ENCODE measurements around the gene THAP11. TPM values are rescaled to one million over a fixed set of nuclear protein-coding genes. Genes with fewer than 3 reads are reported as not detected.
"Not testable (repeated sequence)": the region's sequence is repeated elsewhere in the genome, so short reads cannot be mapped to it uniquely, and the experiment has no call there.

THAP11 gene
- total and polyA plus RNA-seq, 10 donors = 19.9 to 80.7 (median 31.9) TPM

DNA sequence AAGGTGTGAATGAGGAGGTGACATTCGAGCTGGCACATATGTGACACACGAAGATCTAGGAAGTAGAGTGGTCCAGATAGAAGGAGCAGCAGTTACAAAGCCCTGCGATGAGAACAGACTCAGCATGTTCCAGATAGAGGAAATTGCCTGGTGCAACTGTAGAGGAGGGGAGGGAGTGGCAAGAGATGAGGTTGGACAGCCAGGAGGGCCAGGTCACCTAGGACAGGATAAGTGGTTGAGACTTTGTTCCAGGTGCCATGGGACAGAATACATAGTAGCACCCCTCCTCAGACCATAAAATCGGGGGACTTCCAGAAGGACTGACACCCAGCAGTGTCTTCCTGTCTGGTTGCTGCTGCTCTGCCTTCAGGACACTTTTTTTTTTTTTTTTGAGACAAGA lies 16.4 kb downstream of the THAP11 start:
- no peak overlapping the region for H3K4me3 ChIP-seq
- H3K27ac ChIP-seq = peak overlapping the region in 2 of 8 donors; percentile 29 to 39
- intact Hi-C loops (cut with DNase I; ENCODE audit: low total_unique reads) = no loop called here
- H3K27me3 ChIP-seq (replicated peaks in 1 of 7) = no peaks in the 10 kb centered on the region
- WGBS, 5 donors = 61 to 82% (median 67%) methylated on average over 4 of the region's 4 CpGs
- DNase-seq = no peak
- TF ChIP-seq POLR2A (IDR thresholded peaks at IDR 0.05) = no peak
- TF ChIP-seq POLR2AphosphoS5 (IDR thresholded peaks at IDR 0.05) = no peak
- peaks cover 0 to 34% (median 11%) of the 10 kb centered on the region in 6 donors for H3K36me3 ChIP-seq
- peaks cover 0 to 45% (median 20%) of the 10 kb centered on the region in 6 donors for H3K4me1 ChIP-seq
- no peaks in the 10 kb centered on the region for H3K9me3 ChIP-seq

DNA sequence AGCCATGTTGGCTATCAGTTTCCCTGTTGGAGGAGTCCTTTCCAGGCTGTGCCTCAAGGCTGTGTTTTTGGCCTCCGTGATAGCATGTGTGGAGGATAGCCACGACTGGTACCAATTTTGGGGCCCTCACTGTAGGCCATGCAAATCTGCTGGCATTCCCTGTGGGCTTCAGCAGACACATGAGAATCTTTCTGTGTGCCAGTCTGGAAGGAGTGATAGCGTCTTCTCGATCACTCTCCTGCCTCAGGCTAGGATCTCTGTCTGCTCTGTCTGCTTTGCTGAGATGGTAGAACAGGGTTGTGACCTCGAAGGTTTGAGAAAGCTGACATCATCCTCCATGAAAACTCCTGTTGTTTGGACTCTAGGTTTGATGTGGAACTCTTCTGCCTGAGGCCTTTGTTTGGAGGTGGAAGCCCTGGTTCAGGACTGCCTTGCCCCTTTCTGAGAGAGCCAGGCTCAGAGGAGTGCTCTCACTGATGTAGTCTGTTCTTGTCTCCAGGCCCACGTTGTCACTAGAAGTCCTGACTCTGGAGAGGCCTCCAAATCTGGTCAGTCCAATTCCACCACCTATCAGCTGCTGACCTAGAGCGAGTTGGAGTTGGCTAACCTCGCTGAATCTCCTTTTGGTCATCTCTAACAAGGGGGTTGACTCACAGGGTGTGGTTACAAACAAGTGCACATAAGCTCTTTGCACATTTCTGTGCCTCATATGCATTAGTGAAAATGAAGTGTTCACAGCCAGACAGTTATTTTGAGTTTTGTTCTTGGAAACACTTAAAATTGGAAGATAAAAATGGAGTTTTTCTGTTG lies 18.7 kb downstream of the THAP11 start:
- no peak overlapping the region for H3K4me3 ChIP-seq
- peaks cover 0 to 37% (median 19%) of the 10 kb centered on the region in 6 donors for H3K36me3 ChIP-seq
- no peaks in the 10 kb centered on the region for H3K27me3 ChIP-seq (replicated peaks in 1 of 7)
- DNase-seq = no peak
- peaks cover 0 to 34% (median 15%) of the 10 kb centered on the region in 6 donors for H3K4me1 ChIP-seq
- no peaks in the 10 kb centered on the region for H3K9me3 ChIP-seq
- intact Hi-C loops (cut with DNase I; ENCODE audit: low total_unique reads) = no loop called here
- WGBS, 5 donors = 83 to 94% (median 89%) methylated on average over 7 to 8 of the region's 8 CpGs
- TF ChIP-seq POLR2A (IDR thresholded peaks at IDR 0.05) = no peak
- TF ChIP-seq POLR2AphosphoS5 (IDR thresholded peaks at IDR 0.05) = no peak
- TF ChIP-seq, protein P1, sequence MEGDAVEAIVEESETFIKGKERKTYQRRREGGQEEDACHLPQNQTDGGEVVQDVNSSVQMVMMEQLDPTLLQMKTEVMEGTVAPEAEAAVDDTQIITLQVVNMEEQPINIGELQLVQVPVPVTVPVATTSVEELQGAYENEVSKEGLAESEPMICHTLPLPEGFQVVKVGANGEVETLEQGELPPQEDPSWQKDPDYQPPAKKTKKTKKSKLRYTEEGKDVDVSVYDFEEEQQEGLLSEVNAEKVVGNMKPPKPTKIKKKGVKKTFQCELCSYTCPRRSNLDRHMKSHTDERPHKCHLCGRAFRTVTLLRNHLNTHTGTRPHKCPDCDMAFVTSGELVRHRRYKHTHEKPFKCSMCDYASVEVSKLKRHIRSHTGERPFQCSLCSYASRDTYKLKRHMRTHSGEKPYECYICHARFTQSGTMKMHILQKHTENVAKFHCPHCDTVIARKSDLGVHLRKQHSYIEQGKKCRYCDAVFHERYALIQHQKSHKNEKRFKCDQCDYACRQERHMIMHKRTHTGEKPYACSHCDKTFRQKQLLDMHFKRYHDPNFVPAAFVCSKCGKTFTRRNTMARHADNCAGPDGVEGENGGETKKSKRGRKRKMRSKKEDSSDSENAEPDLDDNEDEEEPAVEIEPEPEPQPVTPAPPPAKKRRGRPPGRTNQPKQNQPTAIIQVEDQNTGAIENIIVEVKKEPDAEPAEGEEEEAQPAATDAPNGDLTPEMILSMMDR (IDR thresholded peaks at IDR 0.05 in 8 of 11, conservative IDR thresholded peaks at IDR 0.05 in 3 of 11) = no peak
- H3K27ac ChIP-seq = no peak overlapping the region

DNA sequence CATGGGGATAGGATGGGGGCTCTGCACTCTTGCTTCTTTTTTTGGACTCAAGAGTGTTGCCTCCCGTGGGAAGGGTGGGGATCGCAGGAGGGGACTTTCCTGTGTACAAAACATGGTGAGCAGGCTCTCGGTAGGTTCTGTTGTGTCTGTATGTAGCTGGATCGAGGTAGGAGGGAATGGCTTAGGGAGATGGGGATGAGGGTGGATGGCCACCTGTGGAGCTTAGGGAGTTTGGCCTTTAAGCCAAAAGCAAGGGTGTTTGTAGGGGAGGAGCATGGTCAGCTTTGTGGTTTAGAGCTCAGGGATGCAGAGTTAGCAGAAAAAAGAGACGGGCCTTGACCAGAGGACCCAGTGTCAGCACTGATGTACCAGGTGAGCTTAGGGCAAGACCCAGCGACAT lies 19.8 kb downstream of the THAP11 start:
- peaks cover 0 to 30% (median 13%) of the 10 kb centered on the region in 6 donors for H3K4me1 ChIP-seq
- H3K9me3 ChIP-seq = no peaks in the 10 kb centered on the region
- no peak for DNase-seq
- intact Hi-C loops (cut with DNase I; ENCODE audit: low total_unique reads) = no loop called here
- no peak overlapping the region for H3K27ac ChIP-seq
- peaks cover 0 to 48% (median 28%) of the 10 kb centered on the region in 6 donors for H3K36me3 ChIP-seq
- no peak overlapping the region for H3K4me3 ChIP-seq
- whole genome bisulfite sequencing, 5 donors = 79 to 93% (median 88%) methylated on average over 6 of the region's 6 CpGs
- no peaks in the 10 kb centered on the region for H3K27me3 ChIP-seq (replicated peaks in 1 of 7)
- TF ChIP-seq POLR2AphosphoS5 (IDR thresholded peaks at IDR 0.05) (no peak), POLR2A (IDR thresholded peaks at IDR 0.05) (no peak)
- TF ChIP-seq, protein P1 (IDR thresholded peaks at IDR 0.05 in 8 of 11, conservative IDR thresholded peaks at IDR 0.05 in 3 of 11) = no peak

DNA sequence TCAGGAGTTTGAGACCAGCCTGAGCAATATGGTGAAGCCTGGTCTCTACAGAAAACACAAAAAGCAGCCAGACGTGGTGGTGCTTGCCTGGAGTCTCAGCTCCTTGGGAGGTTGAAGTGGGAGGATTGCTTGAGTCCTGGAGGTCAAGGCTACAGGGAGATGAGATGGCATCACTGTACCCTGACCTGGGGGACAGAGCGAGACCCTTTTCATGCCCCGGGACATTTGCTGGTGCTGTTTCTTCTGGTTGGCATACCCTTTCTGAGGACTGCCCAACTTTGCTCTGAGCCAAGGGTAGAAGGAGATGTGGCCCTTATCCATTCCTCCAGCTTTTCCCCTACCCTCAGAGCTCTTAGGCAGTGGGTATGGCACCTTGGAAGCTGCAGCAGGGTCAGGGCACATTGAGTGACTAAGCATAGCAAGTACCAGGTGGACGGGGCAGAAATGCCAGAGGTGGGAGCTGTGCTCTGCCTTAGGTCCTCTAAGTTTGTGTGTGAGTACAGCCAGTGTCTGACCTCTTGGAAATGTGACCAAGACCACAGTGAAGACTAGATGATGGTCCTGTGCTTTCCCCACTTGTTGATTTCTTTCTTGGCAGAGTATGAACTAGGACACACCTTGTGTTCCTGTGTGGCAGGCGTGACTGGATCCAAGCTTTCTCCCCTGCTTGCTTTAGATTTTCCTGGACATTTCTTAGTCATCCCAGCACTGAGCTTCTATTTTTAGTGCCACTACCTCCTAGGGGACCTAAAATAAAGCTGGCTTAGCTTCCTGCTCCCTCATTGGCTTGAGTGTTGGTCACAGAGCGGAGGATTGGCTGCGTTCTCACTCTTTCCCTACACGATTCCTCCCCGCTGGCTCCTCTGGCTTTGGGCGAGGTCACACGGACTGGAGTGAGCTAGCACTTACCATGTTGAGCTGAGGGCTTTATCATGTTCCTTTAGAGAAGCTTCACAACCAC lies 20.8 kb downstream of the THAP11 start:
- intact Hi-C loops (cut with DNase I; ENCODE audit: low total_unique reads) = no loop called here
- no peaks in the 10 kb centered on the region for H3K9me3 ChIP-seq
- H3K36me3 ChIP-seq = peaks cover 0 to 58% (median 36%) of the 10 kb centered on the region in 6 donors
- WGBS, 5 donors = 90 to 93% (median 91%) methylated on average over 11 of the region's 11 CpGs
- H3K4me3 ChIP-seq = no peak overlapping the region
- DNase-seq = no peak
- no peaks in the 10 kb centered on the region for H3K27me3 ChIP-seq (replicated peaks in 1 of 7)
- TF ChIP-seq POLR2A (IDR thresholded peaks at IDR 0.05) = no peak
- no peak for TF ChIP-seq POLR2AphosphoS5 (IDR thresholded peaks at IDR 0.05)
- TF ChIP-seq, protein P1 (IDR thresholded peaks at IDR 0.05 in 8 of 11, conservative IDR thresholded peaks at IDR 0.05 in 3 of 11) = no peak
- no peak overlapping the region for H3K27ac ChIP-seq
- peaks cover 0 to 19% (median 4%) of the 10 kb centered on the region in 6 donors for H3K4me1 ChIP-seq

DNA sequence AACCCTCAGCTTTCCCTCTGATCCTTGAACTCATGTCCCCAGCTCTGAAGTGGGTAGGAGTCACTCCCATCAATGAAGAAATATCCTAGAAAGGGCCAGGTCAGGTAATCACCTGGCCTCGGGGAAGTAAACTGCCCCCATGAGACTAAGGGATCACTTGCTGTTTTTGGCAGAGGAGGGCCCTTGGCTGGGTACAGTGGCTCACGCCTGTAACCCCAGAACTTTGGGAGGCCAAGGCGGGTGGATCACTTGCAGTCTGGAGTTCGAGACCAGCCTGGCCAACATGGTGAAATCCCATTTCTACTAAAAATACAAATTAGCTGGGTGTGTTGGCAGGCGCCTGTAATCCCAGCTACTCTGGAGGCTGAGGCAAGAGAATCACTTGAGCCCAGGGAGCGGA lies 21.9 kb downstream of the THAP11 start:
- H3K36me3 ChIP-seq = peaks cover 0 to 70% (median 48%) of the 10 kb centered on the region in 6 donors
- DNase-seq; H3K27ac ChIP-seq; H3K4me3 ChIP-seq; intact Hi-C loops (cut with DNase I; ENCODE audit: low total_unique reads); H3K9me3 ChIP-seq; H3K27me3 ChIP-seq (replicated peaks in 1 of 7): not testable (repeated sequence)
- WGBS, 5 donors = 92 to 97% (median 94%) methylated on average over 6 of the region's 6 CpGs
- peaks cover 0 to 12% (median 0%) of the 10 kb centered on the region in 6 donors for H3K4me1 ChIP-seq

All from spleen (tissue), 11 donors.